Measurements from ENCODE around the gene FBXL14. TPM values are rescaled to one million over a fixed set of nuclear protein-coding genes. Genes with fewer than 3 reads are reported as not detected.

The FBXL14 gene
- total and polyA plus RNA-seq, 2 of the 13 experiments (the other 11 are each of a cell fraction or from before 2014, with no cell fraction given): 7.0 to 7.4 TPM

DNA sequence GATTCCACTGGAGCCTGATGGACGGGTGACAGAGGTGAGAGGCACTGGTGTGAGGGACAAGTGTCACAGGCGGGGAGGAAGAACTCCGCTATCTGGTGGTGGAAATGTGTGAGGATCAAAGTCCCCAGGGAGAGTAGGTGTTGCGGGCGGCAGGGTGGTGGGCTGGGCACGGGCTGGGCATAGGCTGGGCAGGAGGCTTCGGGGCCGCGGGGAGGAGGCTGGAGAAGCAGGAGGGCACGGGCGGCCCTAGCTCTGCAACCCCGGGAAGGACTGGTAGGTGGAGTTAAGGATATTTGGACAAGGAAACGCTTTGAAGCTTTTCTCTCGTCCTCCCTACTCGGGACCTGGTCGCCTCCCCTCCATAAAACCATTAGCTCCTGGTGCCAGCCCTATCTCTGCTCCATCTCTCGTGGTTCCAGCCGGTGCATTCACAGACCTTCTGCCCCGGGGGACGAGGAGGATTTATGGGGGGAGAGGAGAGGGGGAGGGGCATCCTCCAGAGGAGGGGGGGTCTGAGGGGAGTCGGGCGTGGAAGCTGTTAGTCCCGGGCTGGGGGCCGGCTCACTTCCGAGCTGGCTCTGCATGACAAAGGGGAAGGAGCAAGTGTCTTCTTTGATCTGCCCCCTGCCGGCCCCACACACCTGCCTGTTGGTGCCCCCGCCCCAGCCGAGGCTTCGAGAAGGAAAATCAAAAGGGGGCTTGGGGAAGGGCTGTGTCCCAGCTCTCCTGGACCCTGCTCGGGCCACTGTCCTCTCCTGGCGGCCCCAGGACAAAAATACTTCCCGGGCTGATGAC, 35.2 kb upstream of the FBXL14 start:
- BruUV-seq (replicated peaks): no TSS peak
- ATAC-seq (peak; percentile 70), DNase-seq (ENCODE audit: low spot score) (peak; percentile 32), FAIRE-seq (no peak)
- peaks cover 33% of the 10 kb centered on the region for H3K4me1 ChIP-seq (ENCODE audit: insufficient read depth, low read length)
- peak overlapping the region; percentile 28 to 62 (median 40); a peak in 5 of 6 replicates for H3K4me3 ChIP-seq (replicated peaks in 1 of 3; ENCODE audit: insufficient read depth in 1 of 3, low read depth in 2 of 3, low read length in 3 of 3)
- H3K27me3 ChIP-seq (ENCODE audit: control insufficient read depth in 1 of 2, insufficient read depth in 2 of 2, low read length in 2 of 2): peaks cover 6 to 76% of the 10 kb centered on the region in 2 experiments; a peak in 4 of 5 replicates
- H3K4me2 ChIP-seq (ENCODE audit: low read depth, low read length): peak overlapping the region; percentile 77
- no peaks in the 10 kb centered on the region for H3K36me3 ChIP-seq (replicated peaks in 1 of 2; ENCODE audit: control insufficient read depth in 1 of 2, insufficient read depth in 2 of 2, low read length in 2 of 2)
- no peaks in the 10 kb centered on the region for H3K9me3 ChIP-seq (ENCODE audit: low read length)
- CTCF ChIA-PET (ENCODE audit: low intra/inter-chr PET ratio, low total read pairs): no interaction called here
- in situ Hi-C loops (cut with HindIII; ENCODE audit: extremely low pct_ligation_motif_present, low pct_unique_long_range_greater_than_20kb): no loop called here
- WGBS (ENCODE audit: low lambda C conversion rate): 2% methylated on average over 14 of the region's 32 CpGs
- intact Hi-C loops (cut with micrococcal nuclease; ENCODE audit: unreplicated experiment): no loop called here
- no peaks in the 10 kb centered on the region for H3K79me2 ChIP-seq (ENCODE audit: insufficient read depth, low read length)
- no peak overlapping the region for H3K9ac ChIP-seq (ENCODE audit: insufficient read depth, low read depth, low read length)
- POLR2A ChIA-PET: no interaction called here
- no peak overlapping the region for H3K27ac ChIP-seq (ENCODE audit: extremely low read length, insufficient read depth, low read length)
- H2AFZ ChIP-seq (ENCODE audit: low read length): no peak overlapping the region
- H4K20me1 ChIP-seq (ENCODE audit: insufficient read depth, low read length): no peaks in the 10 kb centered on the region
- TF ChIP-seq, protein P1, sequence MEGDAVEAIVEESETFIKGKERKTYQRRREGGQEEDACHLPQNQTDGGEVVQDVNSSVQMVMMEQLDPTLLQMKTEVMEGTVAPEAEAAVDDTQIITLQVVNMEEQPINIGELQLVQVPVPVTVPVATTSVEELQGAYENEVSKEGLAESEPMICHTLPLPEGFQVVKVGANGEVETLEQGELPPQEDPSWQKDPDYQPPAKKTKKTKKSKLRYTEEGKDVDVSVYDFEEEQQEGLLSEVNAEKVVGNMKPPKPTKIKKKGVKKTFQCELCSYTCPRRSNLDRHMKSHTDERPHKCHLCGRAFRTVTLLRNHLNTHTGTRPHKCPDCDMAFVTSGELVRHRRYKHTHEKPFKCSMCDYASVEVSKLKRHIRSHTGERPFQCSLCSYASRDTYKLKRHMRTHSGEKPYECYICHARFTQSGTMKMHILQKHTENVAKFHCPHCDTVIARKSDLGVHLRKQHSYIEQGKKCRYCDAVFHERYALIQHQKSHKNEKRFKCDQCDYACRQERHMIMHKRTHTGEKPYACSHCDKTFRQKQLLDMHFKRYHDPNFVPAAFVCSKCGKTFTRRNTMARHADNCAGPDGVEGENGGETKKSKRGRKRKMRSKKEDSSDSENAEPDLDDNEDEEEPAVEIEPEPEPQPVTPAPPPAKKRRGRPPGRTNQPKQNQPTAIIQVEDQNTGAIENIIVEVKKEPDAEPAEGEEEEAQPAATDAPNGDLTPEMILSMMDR (CRISPR knock-in tag; IDR thresholded peaks at IDR 0.05): peak; percentile 40
- TF ChIP-seq HOXA9 (CRISPR knock-in tag; IDR thresholded peaks at IDR 0.05; ENCODE audit: borderline replicate concordance): no peak
- TF ChIP-seq, protein P2, sequence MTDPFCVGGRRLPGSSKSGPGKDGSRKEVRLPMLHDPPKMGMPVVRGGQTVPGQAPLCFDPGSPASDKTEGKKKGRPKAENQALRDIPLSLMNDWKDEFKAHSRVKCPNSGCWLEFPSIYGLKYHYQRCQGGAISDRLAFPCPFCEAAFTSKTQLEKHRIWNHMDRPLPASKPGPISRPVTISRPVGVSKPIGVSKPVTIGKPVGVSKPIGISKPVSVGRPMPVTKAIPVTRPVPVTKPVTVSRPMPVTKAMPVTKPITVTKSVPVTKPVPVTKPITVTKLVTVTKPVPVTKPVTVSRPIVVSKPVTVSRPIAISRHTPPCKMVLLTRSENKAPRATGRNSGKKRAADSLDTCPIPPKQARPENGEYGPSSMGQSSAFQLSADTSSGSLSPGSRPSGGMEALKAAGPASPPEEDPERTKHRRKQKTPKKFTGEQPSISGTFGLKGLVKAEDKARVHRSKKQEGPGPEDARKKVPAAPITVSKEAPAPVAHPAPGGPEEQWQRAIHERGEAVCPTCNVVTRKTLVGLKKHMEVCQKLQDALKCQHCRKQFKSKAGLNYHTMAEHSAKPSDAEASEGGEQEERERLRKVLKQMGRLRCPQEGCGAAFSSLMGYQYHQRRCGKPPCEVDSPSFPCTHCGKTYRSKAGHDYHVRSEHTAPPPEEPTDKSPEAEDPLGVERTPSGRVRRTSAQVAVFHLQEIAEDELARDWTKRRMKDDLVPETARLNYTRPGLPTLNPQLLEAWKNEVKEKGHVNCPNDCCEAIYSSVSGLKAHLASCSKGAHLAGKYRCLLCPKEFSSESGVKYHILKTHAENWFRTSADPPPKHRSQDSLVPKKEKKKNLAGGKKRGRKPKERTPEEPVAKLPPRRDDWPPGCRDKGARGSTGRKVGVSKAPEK (CRISPR knock-in tag; IDR thresholded peaks at IDR 0.05; ENCODE audit: borderline replicate concordance): no peak
- TF ChIP-seq, protein P3, sequence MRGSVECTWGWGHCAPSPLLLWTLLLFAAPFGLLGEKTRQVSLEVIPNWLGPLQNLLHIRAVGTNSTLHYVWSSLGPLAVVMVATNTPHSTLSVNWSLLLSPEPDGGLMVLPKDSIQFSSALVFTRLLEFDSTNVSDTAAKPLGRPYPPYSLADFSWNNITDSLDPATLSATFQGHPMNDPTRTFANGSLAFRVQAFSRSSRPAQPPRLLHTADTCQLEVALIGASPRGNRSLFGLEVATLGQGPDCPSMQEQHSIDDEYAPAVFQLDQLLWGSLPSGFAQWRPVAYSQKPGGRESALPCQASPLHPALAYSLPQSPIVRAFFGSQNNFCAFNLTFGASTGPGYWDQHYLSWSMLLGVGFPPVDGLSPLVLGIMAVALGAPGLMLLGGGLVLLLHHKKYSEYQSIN (CRISPR knock-in tag; IDR thresholded peaks at IDR 0.05; ENCODE audit: borderline replicate concordance): no peak
- no peak for TF ChIP-seq HIVEP1 (CRISPR knock-in tag; IDR thresholded peaks at IDR 0.05)
- TF ChIP-seq, protein P4, sequence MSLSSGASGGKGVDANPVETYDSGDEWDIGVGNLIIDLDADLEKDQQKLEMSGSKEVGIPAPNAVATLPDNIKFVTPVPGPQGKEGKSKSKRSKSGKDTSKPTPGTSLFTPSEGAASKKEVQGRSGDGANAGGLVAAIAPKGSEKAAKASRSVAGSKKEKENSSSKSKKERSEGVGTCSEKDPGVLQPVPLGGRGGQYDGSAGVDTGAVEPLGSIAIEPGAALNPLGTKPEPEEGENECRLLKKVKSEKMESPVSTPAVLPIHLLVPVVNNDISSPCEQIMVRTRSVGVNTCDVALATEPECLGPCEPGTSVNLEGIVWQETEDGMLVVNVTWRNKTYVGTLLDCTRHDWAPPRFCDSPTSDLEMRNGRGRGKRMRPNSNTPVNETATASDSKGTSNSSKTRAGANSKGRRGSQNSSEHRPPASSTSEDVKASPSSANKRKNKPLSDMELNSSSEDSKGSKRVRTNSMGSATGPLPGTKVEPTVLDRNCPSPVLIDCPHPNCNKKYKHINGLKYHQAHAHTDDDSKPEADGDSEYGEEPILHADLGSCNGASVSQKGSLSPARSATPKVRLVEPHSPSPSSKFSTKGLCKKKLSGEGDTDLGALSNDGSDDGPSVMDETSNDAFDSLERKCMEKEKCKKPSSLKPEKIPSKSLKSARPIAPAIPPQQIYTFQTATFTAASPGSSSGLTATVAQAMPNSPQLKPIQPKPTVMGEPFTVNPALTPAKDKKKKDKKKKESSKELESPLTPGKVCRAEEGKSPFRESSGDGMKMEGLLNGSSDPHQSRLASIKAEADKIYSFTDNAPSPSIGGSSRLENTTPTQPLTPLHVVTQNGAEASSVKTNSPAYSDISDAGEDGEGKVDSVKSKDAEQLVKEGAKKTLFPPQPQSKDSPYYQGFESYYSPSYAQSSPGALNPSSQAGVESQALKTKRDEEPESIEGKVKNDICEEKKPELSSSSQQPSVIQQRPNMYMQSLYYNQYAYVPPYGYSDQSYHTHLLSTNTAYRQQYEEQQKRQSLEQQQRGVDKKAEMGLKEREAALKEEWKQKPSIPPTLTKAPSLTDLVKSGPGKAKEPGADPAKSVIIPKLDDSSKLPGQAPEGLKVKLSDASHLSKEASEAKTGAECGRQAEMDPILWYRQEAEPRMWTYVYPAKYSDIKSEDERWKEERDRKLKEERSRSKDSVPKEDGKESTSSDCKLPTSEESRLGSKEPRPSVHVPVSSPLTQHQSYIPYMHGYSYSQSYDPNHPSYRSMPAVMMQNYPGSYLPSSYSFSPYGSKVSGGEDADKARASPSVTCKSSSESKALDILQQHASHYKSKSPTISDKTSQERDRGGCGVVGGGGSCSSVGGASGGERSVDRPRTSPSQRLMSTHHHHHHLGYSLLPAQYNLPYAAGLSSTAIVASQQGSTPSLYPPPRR (CRISPR knock-in tag; IDR thresholded peaks at IDR 0.05; ENCODE audit: borderline replicate concordance): no peak
- TF ChIP-seq, protein P5, sequence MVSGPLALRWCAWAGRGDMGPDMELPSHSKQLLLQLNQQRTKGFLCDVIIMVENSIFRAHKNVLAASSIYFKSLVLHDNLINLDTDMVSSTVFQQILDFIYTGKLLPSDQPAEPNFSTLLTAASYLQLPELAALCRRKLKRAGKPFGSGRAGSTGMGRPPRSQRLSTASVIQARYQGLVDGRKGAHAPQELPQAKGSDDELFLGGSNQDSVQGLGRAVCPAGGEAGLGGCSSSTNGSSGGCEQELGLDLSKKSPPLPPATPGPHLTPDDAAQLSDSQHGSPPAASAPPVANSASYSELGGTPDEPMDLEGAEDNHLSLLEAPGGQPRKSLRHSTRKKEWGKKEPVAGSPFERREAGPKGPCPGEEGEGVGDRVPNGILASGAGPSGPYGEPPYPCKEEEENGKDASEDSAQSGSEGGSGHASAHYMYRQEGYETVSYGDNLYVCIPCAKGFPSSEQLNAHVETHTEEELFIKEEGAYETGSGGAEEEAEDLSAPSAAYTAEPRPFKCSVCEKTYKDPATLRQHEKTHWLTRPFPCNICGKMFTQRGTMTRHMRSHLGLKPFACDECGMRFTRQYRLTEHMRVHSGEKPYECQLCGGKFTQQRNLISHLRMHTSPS (CRISPR knock-in tag; IDR thresholded peaks at IDR 0.05; ENCODE audit: low read depth): peak; percentile 84
- TF ChIP-seq KLF6 (CRISPR knock-in tag; IDR thresholded peaks at IDR 0.05): no peak
- TF ChIP-seq PAWR (CRISPR knock-in tag; IDR thresholded peaks at IDR 0.05; ENCODE audit: borderline replicate concordance): no peak

Measured in HepG2 (cell line).